GM18873 (cell line): ENCODE results near the gene G3BP2.
A peak's percentile ranks its signal among the peaks of the same experiment; 100 is the strongest.
"Not testable (repeated sequence)": the region's sequence is repeated elsewhere in the genome, so short reads cannot be mapped to it uniquely, and the experiment has no call there.

Experiments
- ATAC-seq: cut with Tn5 transposase; IDR thresholded peaks from one replicate; pipeline ENCODE4 v1.9.1; 2021; ENCODE audit warnings: mild to moderate bottlenecking, moderate library complexity, moderate number of reproducible peaks; ENCODE audit not compliant: unreplicated experiment, low FRiP score

The G3BP2 gene

DNA sequence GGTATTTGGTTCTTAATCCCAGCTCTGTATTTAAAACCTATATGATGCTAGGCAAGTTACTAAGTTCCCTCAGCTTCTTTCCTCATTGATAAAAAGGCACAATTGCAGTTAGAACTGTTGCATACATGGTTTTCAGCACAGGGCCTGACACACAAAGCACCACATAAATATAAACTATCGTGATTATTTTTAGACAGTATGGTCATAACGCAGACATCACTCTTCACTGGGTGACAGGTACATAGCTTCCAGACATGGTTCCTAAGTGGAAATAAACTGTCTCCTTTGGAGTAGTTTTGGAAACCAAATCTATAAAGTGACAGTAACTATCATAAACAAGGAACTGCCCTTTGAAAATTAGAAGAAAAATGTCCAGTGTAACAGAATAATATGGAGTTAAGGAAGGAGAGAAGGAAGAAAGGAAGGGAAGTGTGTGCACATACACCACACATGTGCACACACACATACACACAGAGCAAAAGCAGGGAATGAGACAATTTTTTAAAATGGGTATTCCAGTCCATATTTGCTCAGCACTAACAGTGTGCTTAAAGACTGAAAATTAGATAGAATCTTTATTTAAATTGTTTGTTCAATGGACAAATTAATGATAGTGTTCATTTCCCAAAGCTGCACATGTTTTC is 12.5 kb upstream of the G3BP2 start:
- ATAC-seq = no peak

DNA sequence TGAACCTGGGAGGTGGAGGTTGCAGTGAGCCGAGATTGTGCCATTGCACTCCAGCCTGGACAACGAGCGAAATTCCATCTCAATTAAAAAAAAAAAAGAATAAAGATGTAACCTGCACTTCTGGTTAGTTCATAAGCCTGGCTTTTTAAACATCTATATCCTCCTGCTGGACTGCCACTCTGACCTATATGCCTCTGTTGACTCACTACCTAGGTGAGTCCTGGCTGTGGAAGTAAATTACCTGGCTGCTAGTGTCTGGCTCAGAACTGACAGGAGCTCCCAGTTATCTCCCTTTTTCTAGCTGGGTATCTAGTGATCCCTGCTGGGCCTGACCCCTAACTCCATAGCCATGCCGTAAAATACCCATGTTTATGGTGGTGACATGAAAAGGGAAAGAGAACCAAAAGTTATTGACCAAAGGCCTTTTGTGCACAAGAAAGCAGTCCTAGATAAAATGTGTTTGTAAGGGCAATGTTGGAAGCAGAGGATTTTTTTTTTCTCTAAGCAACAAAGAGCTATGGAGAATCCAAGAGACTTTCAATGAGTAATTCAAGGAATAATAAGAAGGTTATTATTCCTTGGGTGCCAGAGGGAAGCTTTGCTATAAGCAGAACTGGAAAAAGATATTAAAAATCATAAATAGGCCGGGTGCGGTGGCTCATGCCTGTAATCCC is 10.4 kb upstream of the G3BP2 start:
- no peak for ATAC-seq

GRCh38 chr4:75679876-75680575 is 6.8 kb upstream of the G3BP2 start:
- no peak for ATAC-seq

DNA sequence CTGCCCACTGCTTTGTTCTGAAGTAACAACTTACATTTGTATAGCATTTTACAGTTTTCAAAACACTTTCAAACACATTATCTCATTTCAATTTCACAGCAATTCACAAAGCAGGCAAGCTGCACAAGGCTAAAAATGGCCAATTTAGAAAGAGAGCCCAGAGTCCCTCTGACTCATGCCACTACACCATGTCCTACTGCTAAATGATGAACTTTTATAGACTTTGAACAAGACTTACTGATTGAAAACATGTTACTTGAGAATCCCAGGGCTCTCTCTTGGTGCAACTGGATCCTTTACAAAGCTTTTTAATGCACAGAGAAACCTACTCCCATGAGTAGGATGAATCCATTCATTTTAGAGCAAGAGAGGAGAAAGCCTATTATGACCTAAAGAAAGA is 5.8 kb upstream of the G3BP2 start:
- ATAC-seq = no peak

- ATAC-seq = no peak
Measured at GRCh38 chr4:75678473-75678872, 5.3 kb upstream of the G3BP2 start.

- ATAC-seq = no peak
Measured at GRCh38 chr4:75675004-75675531, 1.9 kb upstream of the G3BP2 start.

- no peak for ATAC-seq
Measured at GRCh38 chr4:75673959-75674328, 733 bp upstream of the G3BP2 start.

DNA sequence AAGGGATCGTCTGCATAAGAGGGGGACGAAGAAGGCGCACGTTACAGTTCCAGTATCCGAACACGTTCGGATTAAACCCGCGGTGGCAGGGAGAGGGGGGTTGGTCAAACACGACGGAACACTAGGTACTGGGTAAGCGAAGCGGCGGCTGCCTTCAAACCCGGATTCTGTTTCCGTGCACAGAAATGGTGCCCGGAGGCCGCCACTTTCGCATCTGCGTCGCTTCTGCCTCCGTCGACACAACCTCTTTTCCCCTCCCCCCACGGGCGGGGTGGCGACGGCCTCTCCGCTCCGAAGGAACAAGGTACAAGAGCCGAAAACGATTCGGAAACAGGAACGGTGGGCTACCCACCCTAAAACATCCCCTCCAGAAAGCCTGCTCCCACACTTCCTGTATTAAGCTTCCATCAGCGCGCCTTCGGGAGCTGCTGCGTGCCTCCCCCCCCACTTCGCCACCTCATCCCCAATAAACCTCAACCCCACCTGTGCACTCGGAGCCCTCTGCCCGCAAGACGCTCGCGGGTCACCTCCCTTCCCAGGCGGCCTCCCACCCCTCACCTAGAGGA is 667 bp downstream of the G3BP2 start:
- peak; percentile 20 for ATAC-seq

- ATAC-seq = no peak
Measured at GRCh38 chr4:75671802-75672421, 1.3 kb downstream of the G3BP2 start.

DNA sequence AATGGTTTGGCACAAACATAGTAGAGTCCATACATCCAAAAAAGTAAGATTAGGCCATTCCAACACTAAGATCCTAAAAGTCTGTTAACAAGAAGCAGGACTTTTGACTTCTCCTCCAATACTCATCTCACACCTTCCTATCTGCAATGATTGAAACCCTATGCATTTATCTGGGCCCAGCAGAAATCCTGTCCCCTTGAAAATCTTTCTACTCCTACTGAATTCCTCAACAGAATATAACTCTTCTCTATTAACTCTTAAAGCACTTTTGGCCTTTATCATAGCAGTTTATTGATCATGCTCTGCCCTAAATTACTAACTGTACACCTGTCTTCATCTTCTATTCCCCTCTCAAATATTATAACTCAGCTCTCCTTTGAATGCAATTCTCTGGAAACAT is 4.6 kb downstream of the G3BP2 start:
- ATAC-seq = no peak

- not testable (repeated sequence) for ATAC-seq
Measured at GRCh38 chr4:75667636-75668035, 5.6 kb downstream of the G3BP2 start.

GRCh38 chr4:75666299-75666698 is 6.9 kb downstream of the G3BP2 start:
- ATAC-seq = no peak

GRCh38 chr4:75664604-75665003 is 8.6 kb downstream of the G3BP2 start:
- ATAC-seq = not testable (repeated sequence)

DNA sequence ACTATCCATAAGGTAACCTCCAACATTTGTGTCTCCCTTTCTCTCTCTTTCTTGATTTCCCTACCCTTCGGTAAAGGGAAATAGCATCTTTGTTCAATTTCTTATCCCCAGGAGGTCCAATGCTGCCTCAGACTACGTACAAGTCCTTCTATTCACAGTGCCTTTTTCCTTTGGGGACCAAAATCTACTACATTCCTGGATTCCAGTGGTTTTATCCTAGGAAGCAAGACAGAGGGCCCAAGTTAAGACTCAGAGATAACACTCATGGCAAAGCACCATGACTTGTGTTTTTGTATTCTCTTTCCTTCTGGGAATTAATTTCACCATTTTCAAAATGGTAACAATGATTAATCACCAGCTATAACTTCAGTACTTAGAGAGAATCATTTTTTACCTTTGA is 10.6 kb downstream of the G3BP2 start:
- ATAC-seq = no peak

DNA sequence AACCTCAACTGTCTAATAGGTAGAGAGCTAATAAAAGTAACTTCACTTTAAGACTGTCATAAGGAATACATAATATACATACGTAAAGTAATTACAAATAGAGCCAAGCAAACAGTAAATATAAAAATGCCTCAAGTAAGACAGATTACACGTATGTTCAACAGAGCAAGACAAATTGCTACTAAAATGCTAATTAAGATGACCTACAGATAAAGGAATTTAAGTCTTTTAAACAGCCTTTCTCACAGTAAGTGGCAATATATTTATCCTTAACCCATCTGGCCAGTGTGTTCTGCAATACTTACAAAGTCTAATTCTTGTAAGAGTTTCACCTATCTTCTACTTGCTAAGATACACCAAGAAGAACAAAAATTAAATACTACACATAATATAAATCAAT is 12.7 kb downstream of the G3BP2 start:
- ATAC-seq = no peak

- no peak for ATAC-seq
Measured at GRCh38 chr4:75659512-75660031, 13.6 kb downstream of the G3BP2 start.

GRCh38 chr4:75658876-75659275 is 14.3 kb downstream of the G3BP2 start:
- ATAC-seq = no peak

DNA sequence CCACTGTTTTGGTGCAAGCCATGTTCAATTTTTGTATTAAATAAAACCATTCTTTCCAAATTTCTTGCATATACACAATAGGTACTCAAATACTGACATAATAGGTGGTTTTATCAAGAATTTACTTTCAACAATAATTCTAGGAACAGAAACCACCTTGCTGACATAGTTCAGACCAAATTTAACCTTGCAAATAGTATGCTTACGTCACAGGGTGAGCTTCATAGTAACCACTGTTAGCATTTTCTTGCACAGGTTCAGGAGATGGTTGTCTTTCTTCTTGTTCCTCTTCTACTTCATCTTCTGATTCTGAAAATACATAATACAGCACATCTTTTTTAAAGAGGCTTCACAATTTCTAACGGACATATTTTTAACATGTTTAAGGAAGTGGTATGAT is 17.6 kb downstream of the G3BP2 start:
- ATAC-seq = no peak

GRCh38 chr4:75654905-75655304 is 18.3 kb downstream of the G3BP2 start:
- ATAC-seq = no peak

- ATAC-seq = no peak
Measured at GRCh38 chr4:75653845-75654503, 19.2 kb downstream of the G3BP2 start.
